ENCODE results near the gene CAMKK1.

Gene CAMKK1

GRCh38 chr17:3818786-3819185 lies 74.1 kb downstream of the CAMKK1 start:
- Histone ChIP-seq H3K9me3 (ENCODE audit: insufficient read depth, low read length, severe bottlenecking) (no peaks in the 10 kb centered on the region), H3K9ac (ENCODE audit: low read depth, low read length) (no peak overlapping the region), H3K79me2 (ENCODE audit: insufficient read depth, low read length) (no peaks in the 10 kb centered on the region), H3K4me3 (ENCODE audit: low read depth in 1 of 2, low read length in 2 of 2) (no peak overlapping the region), H3K36me3 (ENCODE audit: insufficient read depth, low read length) (peaks cover 97% of the 10 kb centered on the region), H2AFZ (ENCODE audit: low read depth, low read length) (no peak overlapping the region), H3K4me2 (ENCODE audit: insufficient read depth, low read length) (no peak overlapping the region), H3K4me1 (ENCODE audit: insufficient read depth, low read length) (no peaks in the 10 kb centered on the region), H3K27me3 (ENCODE audit: insufficient read depth, low read length, poor library complexity) (no peaks in the 10 kb centered on the region), H3K27ac (ENCODE audit: low read length) (no peak overlapping the region), H4K20me1 (ENCODE audit: insufficient read depth, low read length) (no peaks in the 10 kb centered on the region)
- DNase-seq (no peak), ATAC-seq (ENCODE audit: insufficient read depth, low read depth) (no peak)
- TF ChIP-seq, protein P1, sequence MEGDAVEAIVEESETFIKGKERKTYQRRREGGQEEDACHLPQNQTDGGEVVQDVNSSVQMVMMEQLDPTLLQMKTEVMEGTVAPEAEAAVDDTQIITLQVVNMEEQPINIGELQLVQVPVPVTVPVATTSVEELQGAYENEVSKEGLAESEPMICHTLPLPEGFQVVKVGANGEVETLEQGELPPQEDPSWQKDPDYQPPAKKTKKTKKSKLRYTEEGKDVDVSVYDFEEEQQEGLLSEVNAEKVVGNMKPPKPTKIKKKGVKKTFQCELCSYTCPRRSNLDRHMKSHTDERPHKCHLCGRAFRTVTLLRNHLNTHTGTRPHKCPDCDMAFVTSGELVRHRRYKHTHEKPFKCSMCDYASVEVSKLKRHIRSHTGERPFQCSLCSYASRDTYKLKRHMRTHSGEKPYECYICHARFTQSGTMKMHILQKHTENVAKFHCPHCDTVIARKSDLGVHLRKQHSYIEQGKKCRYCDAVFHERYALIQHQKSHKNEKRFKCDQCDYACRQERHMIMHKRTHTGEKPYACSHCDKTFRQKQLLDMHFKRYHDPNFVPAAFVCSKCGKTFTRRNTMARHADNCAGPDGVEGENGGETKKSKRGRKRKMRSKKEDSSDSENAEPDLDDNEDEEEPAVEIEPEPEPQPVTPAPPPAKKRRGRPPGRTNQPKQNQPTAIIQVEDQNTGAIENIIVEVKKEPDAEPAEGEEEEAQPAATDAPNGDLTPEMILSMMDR (IDR thresholded peaks at IDR 0.05; ENCODE audit: borderline replicate concordance, extremely low read depth, low read length, poor library complexity, severe bottlenecking) = no peak
- TF ChIP-seq EZH2 (IDR thresholded peaks at IDR 0.05; ENCODE audit: borderline replicate concordance, low read depth, low read length, severe bottlenecking) = no peak

DNA sequence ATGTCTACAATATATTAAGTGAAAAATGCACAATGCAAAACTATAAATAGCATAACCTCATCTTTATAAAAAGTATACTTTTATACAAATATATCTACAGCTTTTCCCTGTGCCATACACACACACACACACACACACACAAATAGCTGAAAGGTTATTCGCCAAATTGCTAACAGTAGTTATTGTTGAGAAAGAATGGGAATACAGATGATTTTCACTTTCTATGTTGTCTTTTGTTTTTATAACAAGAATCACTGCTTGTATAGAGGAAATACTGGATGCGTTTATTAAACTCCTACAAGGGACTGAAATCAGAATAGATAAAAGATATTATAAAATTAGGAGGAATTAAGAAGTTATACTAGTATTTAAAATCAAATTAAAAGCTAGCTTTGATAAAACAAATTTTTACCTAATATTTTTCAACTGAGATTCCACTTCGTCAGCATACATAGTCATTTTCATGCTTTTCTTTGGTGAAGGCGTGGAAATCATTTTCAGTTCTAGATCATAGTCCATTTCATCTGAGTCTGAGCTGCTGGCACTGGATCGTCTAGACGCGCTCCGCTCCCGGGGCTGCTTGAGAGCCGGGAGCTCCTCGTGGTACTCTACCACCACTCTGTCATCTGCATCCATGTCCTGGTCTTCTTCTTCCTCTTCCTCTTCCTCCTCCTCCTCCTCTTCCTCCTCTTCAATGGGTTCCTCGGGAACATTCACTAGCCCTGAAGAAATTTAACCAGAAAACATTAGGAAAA lies 74.8 kb downstream of the CAMKK1 start:
- no peak overlapping the region for H2AFZ ChIP-seq (ENCODE audit: low read depth, low read length)
- TF ChIP-seq EZH2 (IDR thresholded peaks at IDR 0.05; ENCODE audit: borderline replicate concordance, low read depth, low read length, severe bottlenecking) = no peak
- TF ChIP-seq, protein P1 (IDR thresholded peaks at IDR 0.05; ENCODE audit: borderline replicate concordance, extremely low read depth, low read length, poor library complexity, severe bottlenecking) = no peak
- no peak overlapping the region for H3K9ac ChIP-seq (ENCODE audit: low read depth, low read length)
- DNase-seq = no peak
- no peak for ATAC-seq (ENCODE audit: insufficient read depth, low read depth)
- H3K9me3 ChIP-seq (ENCODE audit: insufficient read depth, low read length, severe bottlenecking) = no peaks in the 10 kb centered on the region
- no peak overlapping the region for H3K27ac ChIP-seq (ENCODE audit: low read length)
- H3K79me2 ChIP-seq (ENCODE audit: insufficient read depth, low read length) = no peaks in the 10 kb centered on the region
- no peak overlapping the region for H3K4me3 ChIP-seq (ENCODE audit: low read depth in 1 of 2, low read length in 2 of 2)
- H3K4me2 ChIP-seq (ENCODE audit: insufficient read depth, low read length) = no peak overlapping the region
- no peaks in the 10 kb centered on the region for H3K4me1 ChIP-seq (ENCODE audit: insufficient read depth, low read length)
- H3K27me3 ChIP-seq (ENCODE audit: insufficient read depth, low read length, poor library complexity) = no peaks in the 10 kb centered on the region
- H4K20me1 ChIP-seq (ENCODE audit: insufficient read depth, low read length) = no peaks in the 10 kb centered on the region
- H3K36me3 ChIP-seq (ENCODE audit: insufficient read depth, low read length) = peaks cover 98% of the 10 kb centered on the region

- Histone ChIP-seq H3K36me3 (ENCODE audit: insufficient read depth, low read length) (peaks cover 97% of the 10 kb centered on the region), H3K4me3 (ENCODE audit: low read depth in 1 of 2, low read length in 2 of 2) (no peak overlapping the region), H3K79me2 (ENCODE audit: insufficient read depth, low read length) (no peaks in the 10 kb centered on the region), H4K20me1 (ENCODE audit: insufficient read depth, low read length) (no peaks in the 10 kb centered on the region), H2AFZ (ENCODE audit: low read depth, low read length) (no peak overlapping the region), H3K9me3 (ENCODE audit: insufficient read depth, low read length, severe bottlenecking) (no peaks in the 10 kb centered on the region), H3K27ac (ENCODE audit: low read length) (no peak overlapping the region), H3K4me1 (ENCODE audit: insufficient read depth, low read length) (no peaks in the 10 kb centered on the region), H3K27me3 (ENCODE audit: insufficient read depth, low read length, poor library complexity) (no peaks in the 10 kb centered on the region), H3K4me2 (ENCODE audit: insufficient read depth, low read length) (no peak overlapping the region), H3K9ac (ENCODE audit: low read depth, low read length) (no peak overlapping the region)
- no peak for TF ChIP-seq EZH2 (IDR thresholded peaks at IDR 0.05; ENCODE audit: borderline replicate concordance, low read depth, low read length, severe bottlenecking)
- TF ChIP-seq, protein P1 (IDR thresholded peaks at IDR 0.05; ENCODE audit: borderline replicate concordance, extremely low read depth, low read length, poor library complexity, severe bottlenecking) = peak; percentile 23
- ATAC-seq (ENCODE audit: insufficient read depth, low read depth) = no peak
- DNase-seq = no peak
Measured at GRCh38 chr17:3815925-3816324, 76.9 kb downstream of the CAMKK1 start.

All from DND-41 (cell line).